NCI-H146 treated with DMSO at 0.1 percent for 48 hours (cell line): ENCODE measurements around the gene NOL6.
A peak's percentile ranks its signal among the peaks of the same experiment; 100 is the strongest.
"Not testable (repeated sequence)": the region's sequence is repeated elsewhere in the genome, so short reads cannot be mapped to it uniquely, and the experiment has no call there.

Source experiments
- DNase-seq: peaks from one replicate; lab custom pipeline; 2025; ENCODE audit not compliant: unreplicated experiment; lab: John Stamatoyannopoulos, UW

Gene NOL6

GRCh38 chr9:33473643-33474352 is at the start of gene NOL6:
Gene NOL6, minus strand, starts transcription at chr9:33473924. Its CDS starts 82 bp downstream, at chr9:33473842.
- DNase-seq = peak; percentile 99

DNA sequence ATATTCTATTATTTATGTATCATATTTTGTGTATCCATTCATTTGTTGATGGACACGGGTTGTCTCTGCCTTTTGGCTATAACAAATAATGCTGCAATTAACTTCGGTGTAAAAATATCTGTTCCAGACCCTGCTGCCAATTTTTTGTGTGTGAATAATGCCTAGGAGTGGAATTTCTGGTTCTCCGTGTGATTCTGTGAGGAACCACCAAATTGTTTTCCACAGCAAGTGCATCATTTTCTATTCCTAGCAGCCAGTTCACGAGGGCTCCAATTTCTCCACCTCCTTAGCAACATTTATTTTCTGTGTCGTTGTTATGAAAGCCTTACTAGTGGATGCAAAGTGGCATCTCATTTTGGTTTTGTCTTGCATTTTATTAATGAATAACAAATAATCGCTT is 48.1 kb upstream of the NOL6 start:
- peak; percentile 56 for DNase-seq

GRCh38 chr9:33517934-33518577 is 44.3 kb upstream of the NOL6 start:
- not testable (repeated sequence) for DNase-seq

- peak; percentile 49 for DNase-seq
These were observed 43.6 kb upstream of the NOL6 start for GRCh38 chr9:33517373-33517772.

DNA sequence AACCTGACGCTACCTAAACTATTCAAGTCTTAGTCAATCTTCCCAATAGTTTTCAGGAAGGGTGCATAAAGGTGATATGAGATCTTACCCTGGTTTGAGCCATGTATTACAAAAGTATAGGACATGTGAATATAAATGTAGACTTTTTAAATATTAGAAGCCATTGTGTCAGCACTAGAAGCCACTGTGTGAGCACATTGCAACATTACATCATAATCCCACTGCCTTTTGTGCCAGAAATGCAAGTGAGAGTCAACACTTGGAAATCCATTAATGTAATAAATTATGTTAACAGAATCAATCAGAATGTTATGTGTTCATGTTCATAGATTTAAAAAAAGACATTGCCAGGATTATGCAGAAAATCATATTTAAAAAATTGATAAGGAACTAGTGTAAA is 42.7 kb upstream of the NOL6 start:
- DNase-seq = not testable (repeated sequence)

- DNase-seq = not testable (repeated sequence)
These were observed 41.7 kb upstream of the NOL6 start for GRCh38 chr9:33515342-33515995.

- peak; percentile 94 for DNase-seq
These were observed 38.8 kb upstream of the NOL6 start for GRCh38 chr9:33512535-33512934.

GRCh38 chr9:33511184-33511517 is 37.4 kb upstream of the NOL6 start:
- not testable (repeated sequence) for DNase-seq

GRCh38 chr9:33510262-33511183 is 36.8 kb upstream of the NOL6 start:
- peak; percentile 76 for DNase-seq

DNA sequence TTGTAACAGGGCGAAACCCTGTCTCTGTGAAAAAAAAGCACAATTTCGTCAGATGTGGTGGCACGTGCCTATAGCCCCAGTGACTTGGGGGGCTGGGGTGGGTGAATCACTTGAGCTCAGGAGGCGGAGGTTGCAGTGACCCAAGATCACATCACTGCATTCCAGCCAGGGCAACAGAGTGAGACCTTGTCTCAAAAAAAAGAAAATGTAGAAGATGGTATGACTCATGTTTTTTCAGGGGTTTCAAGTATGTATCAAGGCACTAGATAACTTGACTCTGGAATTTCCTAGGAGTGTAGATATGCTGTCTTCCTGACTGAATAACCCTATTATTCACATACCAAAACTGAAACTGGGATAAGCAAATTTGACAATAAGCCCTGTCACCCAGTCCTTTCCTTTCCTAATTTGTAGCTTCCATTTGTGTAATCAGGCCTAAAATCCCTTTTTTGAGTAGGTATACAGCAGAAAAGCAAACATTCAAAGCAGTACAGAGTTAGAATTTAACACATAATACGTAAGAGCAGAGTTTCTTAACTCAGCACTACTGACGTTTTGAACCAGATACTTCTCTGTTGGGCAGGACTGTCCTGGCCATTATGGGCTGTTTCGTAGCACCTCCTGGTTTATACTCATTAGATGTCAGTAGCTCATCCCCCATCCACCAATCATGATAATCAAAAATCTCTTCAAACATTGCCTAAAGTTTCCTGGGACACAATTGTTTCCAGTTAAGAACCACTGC is 33.1 kb upstream of the NOL6 start:
- DNase-seq = no peak

GRCh38 chr9:33498387-33498786 is 24.7 kb upstream of the NOL6 start:
- DNase-seq = peak; percentile 7

- DNase-seq = not testable (repeated sequence)
These were observed 20.1 kb upstream of the NOL6 start for GRCh38 chr9:33493819-33494218.

- no peak for DNase-seq
These were observed 15.3 kb upstream of the NOL6 start for GRCh38 chr9:33489066-33489465.

DNA sequence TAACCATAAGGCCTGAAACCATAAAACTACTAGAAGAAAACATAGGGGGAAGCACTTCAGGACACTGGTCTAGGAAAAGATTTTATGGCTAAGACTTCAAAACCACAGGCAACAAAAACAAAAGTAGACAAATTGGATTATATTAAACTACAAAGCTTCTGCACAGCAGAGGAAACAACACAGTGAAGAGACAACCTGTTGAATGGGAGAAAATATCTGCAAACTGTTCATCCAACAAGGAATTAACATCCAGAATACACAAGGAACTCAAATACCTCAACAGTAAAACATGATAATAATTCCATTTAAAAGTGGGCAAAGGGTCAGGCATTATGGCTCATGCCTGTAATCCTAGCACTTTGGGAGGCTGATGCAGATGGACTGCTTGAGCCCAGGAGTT is 11.6 kb upstream of the NOL6 start:
- DNase-seq = not testable (repeated sequence)

- no peak for DNase-seq
These were observed 7.3 kb upstream of the NOL6 start for GRCh38 chr9:33480976-33481375.

DNA sequence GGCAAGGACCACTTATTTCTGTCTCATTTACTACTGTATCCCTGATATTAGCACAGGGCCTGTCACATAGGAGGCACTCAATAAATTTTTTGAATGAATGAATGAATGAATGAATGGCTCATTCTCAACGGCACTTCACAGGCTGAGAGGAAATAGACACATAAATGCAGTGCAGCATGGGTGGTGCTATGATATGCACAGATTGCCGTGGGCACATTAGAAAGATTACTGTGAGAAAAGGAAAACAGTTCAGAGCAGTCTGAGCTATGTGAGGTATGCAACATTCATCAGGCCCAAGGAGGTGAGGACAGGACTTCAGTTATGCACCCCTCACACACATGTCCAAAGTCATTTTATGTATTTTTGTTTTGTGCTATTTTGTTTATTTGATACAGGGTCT is 6.4 kb upstream of the NOL6 start:
- no peak for DNase-seq

GRCh38 chr9:33476503-33476902 is 2.8 kb upstream of the NOL6 start:
- no peak for DNase-seq

DNA sequence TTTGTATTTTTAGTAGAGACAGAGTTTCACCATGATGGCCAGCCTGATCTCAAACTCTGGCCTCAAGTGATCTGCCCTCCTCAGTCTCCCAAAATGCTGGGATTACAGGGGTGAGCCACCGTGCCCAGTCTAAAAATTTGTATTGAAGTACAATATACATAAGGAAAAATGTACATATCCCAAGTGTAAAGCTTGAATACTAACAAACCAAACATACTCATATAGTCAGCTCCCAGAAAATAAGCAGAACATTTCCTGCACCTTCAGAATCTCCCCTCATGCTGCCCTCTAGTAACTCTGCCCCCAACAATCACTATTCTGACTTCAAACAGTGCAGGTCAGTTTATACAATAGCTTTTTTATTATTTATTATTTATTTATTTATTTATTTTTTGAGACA is 1.6 kb upstream of the NOL6 start:
- DNase-seq = no peak

GRCh38 chr9:33472881-33473615 is 676 bp downstream of the NOL6 start:
- DNase-seq = no peak
